Uterus (tissue), 2 donors: ENCODE measurements around the gene FHAD1.

ENCODE experiments used
- CTCF ChIP-seq, 4 experiments: fragments of 200-600 bp in 2 of 4; fragments of 450-650 bp in 2 of 4; sonication (generic) in 2 of 4; IDR thresholded peaks; one replicate each; pipeline ENCODE4 v1.5.1; 2016 to 2019; ENCODE audit warnings: antibody characterized with exemption in 4 of 4, mild to moderate bottlenecking in 2 of 4, moderate library complexity in 1 of 4
- POLR2A ChIP-seq, 2 donors: fragments of 450-650 bp; IDR thresholded peaks; one replicate each; pipeline ENCODE4 v1.6.1; 2016; ENCODE audit warnings: antibody characterized with exemption in 2 of 2, mild to moderate bottlenecking in 1 of 2, moderate library complexity in 1 of 2

GRCh38 chr1:15260418-15261154, 13.6 kb downstream of the FHAD1 start:
- TF ChIP-seq CTCF (IDR thresholded peaks at IDR 0.05): no peak
- no peak for TF ChIP-seq POLR2A (IDR thresholded peaks at IDR 0.05)
